Measurements from ENCODE around the gene ZMIZ1.

- no peak for TF ChIP-seq CEBPB (IDR thresholded peaks at IDR 0.05)
- no peak for TF ChIP-seq CTCF (IDR thresholded peaks at IDR 0.05)
- no peak for TF ChIP-seq EP300 (IDR thresholded peaks at IDR 0.05)
Measured at GRCh38 chr10:79238606-79239005, 169.8 kb downstream of the ZMIZ1 start.
